ENCODE results near the gene EDA.
A peak's percentile ranks its signal among the peaks of the same experiment; 100 is the strongest.
"Not testable (repeated sequence)": the region's sequence is repeated elsewhere in the genome, so short reads cannot be mapped to it uniquely, and the experiment has no call there.

Gene EDA

GRCh38 chrX:69961365-69962072 is 345.6 kb downstream of the EDA start:
- DNase-seq: no peak

GRCh38 chrX:69968950-69969349 is 353.0 kb downstream of the EDA start:
- DNase-seq: no peak

GRCh38 chrX:69969460-69969859 is 353.5 kb downstream of the EDA start:
- DNase-seq: no peak

GRCh38 chrX:69987691-69988090 is 371.8 kb downstream of the EDA start:
- no peak for DNase-seq

- peak; percentile 62 for DNase-seq
Measured at GRCh38 chrX:69988955-69989394, 373.1 kb downstream of the EDA start.

- no peak for DNase-seq
Measured at GRCh38 chrX:69991685-69992084, 375.8 kb downstream of the EDA start.

- DNase-seq: no peak
Measured at GRCh38 chrX:69993494-69993893, 377.6 kb downstream of the EDA start.

GRCh38 chrX:69995362-69996112 is 379.6 kb downstream of the EDA start:
- no peak for DNase-seq

GRCh38 chrX:69996113-69996468 is 380.2 kb downstream of the EDA start:
- no peak for DNase-seq

- DNase-seq: not testable (repeated sequence)
Measured at GRCh38 chrX:69998299-69998698, 382.4 kb downstream of the EDA start.

- no peak for DNase-seq
Measured at GRCh38 chrX:70001269-70001668, 385.4 kb downstream of the EDA start.

- DNase-seq: no peak
Measured at GRCh38 chrX:70001708-70002341, 385.9 kb downstream of the EDA start.

- no peak for DNase-seq
Measured at GRCh38 chrX:70007946-70008345, 392.0 kb downstream of the EDA start.

GRCh38 chrX:70009049-70009448 is 393.1 kb downstream of the EDA start:
- no peak for DNase-seq

GRCh38 chrX:70009970-70010369 is 394.1 kb downstream of the EDA start:
- no peak for DNase-seq

GRCh38 chrX:70012756-70013155 is 396.8 kb downstream of the EDA start:
- DNase-seq: no peak

GRCh38 chrX:70013466-70014381 is 397.8 kb downstream of the EDA start:
- DNase-seq: no peak

- no peak for DNase-seq
Measured at GRCh38 chrX:70016513-70016912, 400.6 kb downstream of the EDA start.

GRCh38 chrX:70022616-70023015 is 406.7 kb downstream of the EDA start:
- DNase-seq: no peak

GRCh38 chrX:70025464-70025863 is 409.6 kb downstream of the EDA start:
- no peak for DNase-seq

- DNase-seq: no peak
Measured at GRCh38 chrX:70026112-70026850, 410.4 kb downstream of the EDA start.

GRCh38 chrX:70026851-70027200 is 410.9 kb downstream of the EDA start:
- no peak for DNase-seq

All from activated effector memory CD4-positive, alpha-beta T cell treated with anti-CD3 and anti-CD28 coated beads, Interleukin-2, amount 50 U/mL, for 16 hours (primary cell).